Thyroid gland (tissue), 4 donors: ENCODE measurements around the gene SFR1.

Source experiments
- POLR2A ChIP-seq, 2 donors: fragments of 450-650 bp; IDR thresholded peaks; one replicate each; pipeline ENCODE4 v1.6.1; 2017; ENCODE audit warnings: antibody characterized with exemption in 2 of 2, mild to moderate bottlenecking in 2 of 2, moderate library complexity in 1 of 2
- TF ChIP-seq, protein P1 (sequence below), 6 experiments: fragments of 200-600 bp in 3 of 6; fragments of 450-650 bp in 3 of 6; sonication (generic) in 3 of 6; IDR thresholded peaks; one replicate each; pipeline ENCODE4 v1.5.1; 2016 to 2019; ENCODE audit warnings: antibody characterized with exemption in 6 of 6, mild to moderate bottlenecking in 2 of 6, inconsistent platforms in 1 of 6, moderate library complexity in 1 of 6

DNA sequence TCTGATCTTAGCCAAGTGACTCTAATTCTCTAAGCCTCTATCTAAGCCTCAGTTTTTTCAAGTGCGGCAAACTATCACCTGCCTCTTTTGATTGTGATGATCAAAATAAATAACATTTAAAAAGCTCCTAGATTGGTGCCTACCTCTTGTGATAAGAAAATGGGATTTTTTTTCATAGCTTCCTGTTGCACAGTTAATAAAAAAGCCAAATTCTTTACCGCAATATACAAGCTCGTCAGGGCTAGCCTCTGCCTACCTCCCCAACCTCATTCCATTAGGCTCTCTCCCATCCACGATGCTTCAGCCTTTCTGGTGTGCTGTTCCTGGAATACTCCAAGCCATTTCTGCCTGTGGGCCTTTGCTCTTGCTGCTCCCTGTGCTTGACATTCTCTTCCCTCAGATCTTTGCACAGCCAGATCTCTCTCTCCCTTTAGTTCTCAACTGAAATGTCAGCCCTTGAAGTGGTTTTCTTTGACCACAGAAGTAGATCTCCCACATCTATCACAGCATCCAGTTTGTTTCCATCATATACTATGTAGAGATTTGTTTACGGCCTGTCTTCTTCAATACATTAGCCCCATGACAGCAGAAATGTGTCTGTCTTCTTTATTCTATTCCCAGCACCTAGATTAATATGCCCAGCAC lies 48.8 kb downstream of the SFR1 start:
- TF ChIP-seq, protein P1, sequence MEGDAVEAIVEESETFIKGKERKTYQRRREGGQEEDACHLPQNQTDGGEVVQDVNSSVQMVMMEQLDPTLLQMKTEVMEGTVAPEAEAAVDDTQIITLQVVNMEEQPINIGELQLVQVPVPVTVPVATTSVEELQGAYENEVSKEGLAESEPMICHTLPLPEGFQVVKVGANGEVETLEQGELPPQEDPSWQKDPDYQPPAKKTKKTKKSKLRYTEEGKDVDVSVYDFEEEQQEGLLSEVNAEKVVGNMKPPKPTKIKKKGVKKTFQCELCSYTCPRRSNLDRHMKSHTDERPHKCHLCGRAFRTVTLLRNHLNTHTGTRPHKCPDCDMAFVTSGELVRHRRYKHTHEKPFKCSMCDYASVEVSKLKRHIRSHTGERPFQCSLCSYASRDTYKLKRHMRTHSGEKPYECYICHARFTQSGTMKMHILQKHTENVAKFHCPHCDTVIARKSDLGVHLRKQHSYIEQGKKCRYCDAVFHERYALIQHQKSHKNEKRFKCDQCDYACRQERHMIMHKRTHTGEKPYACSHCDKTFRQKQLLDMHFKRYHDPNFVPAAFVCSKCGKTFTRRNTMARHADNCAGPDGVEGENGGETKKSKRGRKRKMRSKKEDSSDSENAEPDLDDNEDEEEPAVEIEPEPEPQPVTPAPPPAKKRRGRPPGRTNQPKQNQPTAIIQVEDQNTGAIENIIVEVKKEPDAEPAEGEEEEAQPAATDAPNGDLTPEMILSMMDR (IDR thresholded peaks at IDR 0.05) = no peak
- TF ChIP-seq POLR2A (IDR thresholded peaks at IDR 0.05) = no peak
